Vagina (tissue), 2 donors: ENCODE results near the gene TASP1.

Experiments used
- POLR2A ChIP-seq, 2 donors: fragments of 450-650 bp; IDR thresholded peaks; one replicate each; pipeline ENCODE4 v1.6.1; 2017; ENCODE audit warnings: antibody characterized with exemption in 2 of 2, mild to moderate bottlenecking in 2 of 2, moderate library complexity in 2 of 2
- POLR2AphosphoS5 ChIP-seq, 2 donors: sonication (generic); formaldehyde crosslinking; IDR thresholded peaks; one replicate each; pipeline ENCODE4 v1.9.0; 2017; ENCODE audit warnings: antibody characterized with exemption in 2 of 2, mild to moderate bottlenecking in 2 of 2, low read depth in 1 of 2; ENCODE audit not compliant: insufficient read depth in 1 of 2
- TF ChIP-seq, protein P1 (sequence below), 3 experiments: fragments of 450-650 bp in 2 of 3; fragments of 200-600 bp in 1 of 3; sonication (generic) in 1 of 3; IDR thresholded peaks; one replicate each; pipeline ENCODE4 v1.5.1; 2017 to 2019; ENCODE audit warnings: antibody characterized with exemption in 3 of 3, mild to moderate bottlenecking in 2 of 3, moderate library complexity in 2 of 3

GRCh38 chr20:13648291-13649228 is 9.8 kb upstream of the TASP1 start:
- TF ChIP-seq POLR2AphosphoS5 (IDR thresholded peaks at IDR 0.05; ENCODE audit: insufficient read depth in 1 of 2, low read depth in 1 of 2) (no peak), POLR2A (IDR thresholded peaks at IDR 0.05) (no peak)
- TF ChIP-seq, protein P1, sequence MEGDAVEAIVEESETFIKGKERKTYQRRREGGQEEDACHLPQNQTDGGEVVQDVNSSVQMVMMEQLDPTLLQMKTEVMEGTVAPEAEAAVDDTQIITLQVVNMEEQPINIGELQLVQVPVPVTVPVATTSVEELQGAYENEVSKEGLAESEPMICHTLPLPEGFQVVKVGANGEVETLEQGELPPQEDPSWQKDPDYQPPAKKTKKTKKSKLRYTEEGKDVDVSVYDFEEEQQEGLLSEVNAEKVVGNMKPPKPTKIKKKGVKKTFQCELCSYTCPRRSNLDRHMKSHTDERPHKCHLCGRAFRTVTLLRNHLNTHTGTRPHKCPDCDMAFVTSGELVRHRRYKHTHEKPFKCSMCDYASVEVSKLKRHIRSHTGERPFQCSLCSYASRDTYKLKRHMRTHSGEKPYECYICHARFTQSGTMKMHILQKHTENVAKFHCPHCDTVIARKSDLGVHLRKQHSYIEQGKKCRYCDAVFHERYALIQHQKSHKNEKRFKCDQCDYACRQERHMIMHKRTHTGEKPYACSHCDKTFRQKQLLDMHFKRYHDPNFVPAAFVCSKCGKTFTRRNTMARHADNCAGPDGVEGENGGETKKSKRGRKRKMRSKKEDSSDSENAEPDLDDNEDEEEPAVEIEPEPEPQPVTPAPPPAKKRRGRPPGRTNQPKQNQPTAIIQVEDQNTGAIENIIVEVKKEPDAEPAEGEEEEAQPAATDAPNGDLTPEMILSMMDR (IDR thresholded peaks at IDR 0.05): no peak
